GM12872 (cell line): ENCODE data around the gene GLTP.

Experiments used
- CTCF ChIP-seq: IDR thresholded peaks from 3 replicates; pipeline ENCODE4 v1.5.1; 2011; ENCODE audit warnings: low read depth, mild to moderate bottlenecking, low read length, moderate library complexity; ENCODE audit not compliant: insufficient read depth

Gene GLTP

GRCh38 chr12:109818253-109818652 lies 62.1 kb downstream of the GLTP start:
- no peak for TF ChIP-seq CTCF

GRCh38 chr12:109817627-109818231 lies 62.6 kb downstream of the GLTP start:
- no peak for TF ChIP-seq CTCF

GRCh38 chr12:109816870-109817269 lies 63.5 kb downstream of the GLTP start:
- TF ChIP-seq CTCF: no peak

GRCh38 chr12:109815757-109816617 lies 64.4 kb downstream of the GLTP start:
- TF ChIP-seq CTCF: no peak

GRCh38 chr12:109815225-109815624 lies 65.1 kb downstream of the GLTP start:
- no peak for TF ChIP-seq CTCF

- TF ChIP-seq CTCF: no peak
Measured at GRCh38 chr12:109814600-109815150, 65.7 kb downstream of the GLTP start.

- TF ChIP-seq CTCF: no peak
Measured at GRCh38 chr12:109813810-109814416, 66.4 kb downstream of the GLTP start.
